Breast epithelium (tissue), 3 donors: ENCODE results near the gene C9orf40.

Experiments used
- POLR2A ChIP-seq: fragments of 450-650 bp; IDR thresholded peaks from one replicate; pipeline ENCODE4 v1.6.1; 2016; ENCODE audit warnings: antibody characterized with exemption, mild to moderate bottlenecking, moderate library complexity
- POLR2AphosphoS5 ChIP-seq, 3 donors: sonication (generic); formaldehyde crosslinking; IDR thresholded peaks; one replicate each; pipeline ENCODE4 v1.6.1; 2017; ENCODE audit warnings: antibody characterized with exemption in 3 of 3

GRCh38 chr9:74949859-74950855, 2.6 kb downstream of the C9orf40 start:
- TF ChIP-seq POLR2A = no peak
- TF ChIP-seq POLR2AphosphoS5 (IDR thresholded peaks at IDR 0.05) = no peak
